ENCODE results near the gene MPP4.

- no peak for TF ChIP-seq CTCF (IDR thresholded peaks at IDR 0.05; ENCODE audit: insufficient read depth, low read depth, low read length)
- TF ChIP-seq EZH2 (IDR thresholded peaks at IDR 0.05; ENCODE audit: insufficient read depth, low read length), result no peak
Measured at GRCh38 chr2:201643216-201643890, 55.1 kb downstream of the MPP4 start, which contains the start of gene TMEM237.

Data from astrocyte (in vitro differentiated cells and primary cell).